Caco-2 (cell line): Measurements from ENCODE around the gene ZNF277. TPM values are rescaled to one million over a fixed set of nuclear protein-coding genes. Genes with fewer than 3 reads are reported as not detected.

ENCODE experiments used
- BruUV-seq: library from RNA; stranded (reverse); fragments of 400-500 nt; replicated peaks from 2 replicates; lab custom pipeline; 2021; lab: Mats Ljungman, UMichigan
- CTCF ChIA-PET: fragments of 300-600 bp; sonication (Branson Sonifier 250); formaldehyde crosslinking; loops from one replicate; lab custom pipeline; 2022; ENCODE audit warnings: antibody characterized with exemption; lab: Charles Lee
- POLR2A ChIA-PET: fragments of 300-600 bp; sonication (Branson Sonifier 250); formaldehyde crosslinking; loops from one replicate; lab custom pipeline; 2022; ENCODE audit warnings: antibody characterized with exemption; lab: Charles Lee
- DNase-seq, 2 experiments: peaks; one replicate each; pipeline versions ENCODE4 v3.0.0 to v3.0.0-alpha.2; 2020 to 2022
- H3K27me3 ChIP-seq: replicated peaks from 2 replicates; pipeline ENCODE4 v1.6.0; 2011; ENCODE audit warnings: low read length; ENCODE audit not compliant: control insufficient read depth, insufficient read depth
- H3K36me3 ChIP-seq: 2 replicates; pipeline ENCODE4 v1.5.1; 2011; ENCODE audit warnings: low read length; ENCODE audit not compliant: control insufficient read depth, insufficient read depth
- H3K4me1 ChIP-seq: fragments of 250-450 bp; sonication (Bioruptor Pico); 2 replicates; pipeline ENCODE4 v1.5.1; 2020; ENCODE audit warnings: mild to moderate bottlenecking
- H3K4me3 ChIP-seq: 2 replicates; pipeline ENCODE4 v1.5.1; 2011; ENCODE audit warnings: low read depth, mild to moderate bottlenecking, control low read depth, low read length
- H3K9me3 ChIP-seq: fragments of 250-450 bp; sonication (Bioruptor Pico); 2 replicates; pipeline ENCODE4 v1.5.1; 2020; ENCODE audit warnings: mild to moderate bottlenecking, moderate library complexity
- H3K27ac Mint-ChIP-seq: one replicate; pipeline ENCODE4 v1.8.0; 2022; ENCODE audit warnings: mixed read lengths; ENCODE audit not compliant: unreplicated experiment
- H3K27me3 Mint-ChIP-seq: one replicate; pipeline ENCODE4 v1.8.0; 2022; ENCODE audit warnings: mixed read lengths; ENCODE audit not compliant: insufficient read depth, unreplicated experiment
- H3K36me3 Mint-ChIP-seq: one replicate; pipeline ENCODE4 v1.8.0; 2022; ENCODE audit warnings: mild to moderate bottlenecking, mixed read lengths; ENCODE audit not compliant: insufficient read depth, unreplicated experiment
- H3K4me1 Mint-ChIP-seq: one replicate; pipeline ENCODE4 v1.8.0; 2022; ENCODE audit warnings: low read depth, mixed read lengths; ENCODE audit not compliant: unreplicated experiment
- H3K4me3 Mint-ChIP-seq: one replicate; pipeline ENCODE4 v1.8.0; 2022; ENCODE audit warnings: mild to moderate bottlenecking, moderate library complexity, mixed read lengths; ENCODE audit not compliant: unreplicated experiment
- H3K9me3 Mint-ChIP-seq: one replicate; pipeline ENCODE4 v1.8.0; 2022; ENCODE audit warnings: mixed read lengths; ENCODE audit not compliant: unreplicated experiment
- CTCF ChIP-seq, 2 experiments: fragments of 200-600 bp in 1 of 2; IDR thresholded peaks; 1 replicate in 1 of 2; 2 replicates in 1 of 2; pipeline versions ENCODE4 v1.5.1 to v1.8.0; 2011 to 2022; ENCODE audit warnings: antibody characterized with exemption in 1 of 2, control low read depth in 1 of 2, inconsistent platforms in 1 of 2, low read depth in 1 of 2, low read length in 1 of 2, mild to moderate bottlenecking in 1 of 2, moderate library complexity in 1 of 2; ENCODE audit not compliant: insufficient read depth in 1 of 2, severe bottlenecking in 1 of 2, unreplicated experiment in 1 of 2
- intact Hi-C: fragments of 100-400 bp; cut with micrococcal nuclease; formaldehyde crosslinking; loops from one replicate; pipeline ENCODE4 v1.10.0; 2022; ENCODE audit not compliant: unreplicated experiment
- total RNA-seq: library from RNA; stranded (reverse); gene quantifications from 2 replicates; pipeline ENCODE4 v1.2.3, GENCODE V29; 2022

ZNF277 gene
- total RNA-seq, 1 experiment from 2014 or later = 22.8 TPM

- Mint-ChIP-seq H3K4me1 (no peaks in the 10 kb centered on the region), H3K27ac (no peak overlapping the region), H3K9me3 (no peaks in the 10 kb centered on the region), H3K4me3 (no peak overlapping the region), H3K27me3 (peaks cover 10% of the 10 kb centered on the region), H3K36me3 (no peaks in the 10 kb centered on the region)
- H3K27me3 ChIP-seq = peaks cover 1% of the 10 kb centered on the region; the same call in 1 of the 2 replicates
- no peak for DNase-seq
- intact Hi-C loops = no loop called here
- no peak overlapping the region for H3K4me3 ChIP-seq
- no peaks in the 10 kb centered on the region for H3K9me3 ChIP-seq
- no TSS peak for BruUV-seq
- POLR2A ChIA-PET = no interaction called here
- H3K4me1 ChIP-seq = no peaks in the 10 kb centered on the region
- TF ChIP-seq CTCF (IDR thresholded peaks at IDR 0.05; ENCODE audit: insufficient read depth in 1 of 2, low read depth in 1 of 2, low read length in 1 of 2, severe bottlenecking in 1 of 2, unreplicated experiment in 1 of 2) = no peak
- CTCF ChIA-PET = no interaction called here
- no peaks in the 10 kb centered on the region for H3K36me3 ChIP-seq
Observed at GRCh38 chr7:112180223-112180622, 26.3 kb upstream of the ZNF277 start.

- no peaks in the 10 kb centered on the region for H3K36me3 Mint-ChIP-seq
- no peaks in the 10 kb centered on the region for H3K9me3 Mint-ChIP-seq
- Histone ChIP-seq H3K27me3 (peaks cover 1% of the 10 kb centered on the region; the same call in 1 of the 2 replicates), H3K36me3 (no peaks in the 10 kb centered on the region), H3K9me3 (no peaks in the 10 kb centered on the region), H3K4me3 (no peak overlapping the region), H3K4me1 (no peaks in the 10 kb centered on the region)
- TF ChIP-seq CTCF (IDR thresholded peaks at IDR 0.05; ENCODE audit: insufficient read depth in 1 of 2, low read depth in 1 of 2, low read length in 1 of 2, severe bottlenecking in 1 of 2, unreplicated experiment in 1 of 2) = no peak
- DNase-seq = no peak
- CTCF ChIA-PET = no interaction called here
- H3K27me3 Mint-ChIP-seq = peaks cover 6% of the 10 kb centered on the region
- no peak overlapping the region for H3K4me3 Mint-ChIP-seq
- no TSS peak for BruUV-seq
- no peak overlapping the region for H3K27ac Mint-ChIP-seq
- H3K4me1 Mint-ChIP-seq = no peaks in the 10 kb centered on the region
- intact Hi-C loops = no loop called here
- POLR2A ChIA-PET = no interaction called here
Observed at GRCh38 chr7:112182749-112183148, 23.7 kb upstream of the ZNF277 start.

- ChIA-PET CTCF (no interaction called here), POLR2A (no interaction called here)
- Mint-ChIP-seq H3K36me3 (no peaks in the 10 kb centered on the region), H3K4me1 (no peaks in the 10 kb centered on the region), H3K4me3 (no peak overlapping the region), H3K9me3 (no peaks in the 10 kb centered on the region), H3K27me3 (peaks cover 6% of the 10 kb centered on the region), H3K27ac (no peak overlapping the region)
- intact Hi-C loops = no loop called here
- TF ChIP-seq CTCF (IDR thresholded peaks at IDR 0.05; ENCODE audit: insufficient read depth in 1 of 2, low read depth in 1 of 2, low read length in 1 of 2, severe bottlenecking in 1 of 2, unreplicated experiment in 1 of 2) = no peak
- Histone ChIP-seq H3K36me3 (no peaks in the 10 kb centered on the region), H3K4me3 (no peak overlapping the region), H3K4me1 (no peaks in the 10 kb centered on the region), H3K9me3 (no peaks in the 10 kb centered on the region), H3K27me3 (peaks cover 1% of the 10 kb centered on the region; the same call in 1 of the 2 replicates)
- no TSS peak for BruUV-seq
- no peak for DNase-seq
Observed at GRCh38 chr7:112183266-112183665, 23.2 kb upstream of the ZNF277 start.
